Neural cell (in vitro differentiated cells): ENCODE results near the gene APEX1. TPM values are rescaled to one million over a fixed set of nuclear protein-coding genes. Genes with fewer than 3 reads are reported as not detected.

Source experiments
- H2AFZ ChIP-seq: fragments of 200-600, 300-800 bp; sonication (generic), shearing (Covaris generic); 2 replicates; pipeline ENCODE4 v1.6.0; 2014; ENCODE audit warnings: low read depth, mild to moderate bottlenecking, antibody characterized with exemption, low read length, moderate library complexity
- H3F3A ChIP-seq: fragments of 200-600 bp; shearing (Covaris generic); 2 replicates; pipeline ENCODE4 v1.6.1; 2016; ENCODE audit warnings: mild to moderate bottlenecking, moderate library complexity, mixed read lengths, antibody characterized with exemption, low read length; ENCODE audit not compliant: insufficient read depth, poor library complexity, severe bottlenecking
- H3K27ac ChIP-seq: fragments of 200-600, 300-800 bp; sonication (generic), shearing (Covaris generic); 2 replicates; pipeline ENCODE4 v1.5.1; 2014; ENCODE audit warnings: mild to moderate bottlenecking, low read length, moderate library complexity
- H3K27me3 ChIP-seq: fragments of 300-800, 200-600 bp; sonication (generic), shearing (Covaris generic); 2 replicates; pipeline ENCODE4 v1.6.0; 2014; ENCODE audit warnings: mild to moderate bottlenecking, low read depth, low read length, moderate library complexity; ENCODE audit not compliant: insufficient read depth
- H3K36me3 ChIP-seq: fragments of 300-800, 200-600 bp; sonication (generic), shearing (Covaris generic); 2 replicates; pipeline ENCODE4 v1.5.1; 2014; ENCODE audit warnings: mild to moderate bottlenecking, antibody characterized with exemption, low read length, moderate library complexity; ENCODE audit not compliant: insufficient read depth
- H3K4me2 ChIP-seq: fragments of 300-800, 200-600 bp; sonication (generic), shearing (Covaris generic); 2 replicates; pipeline ENCODE4 v1.6.0; 2014; ENCODE audit warnings: mild to moderate bottlenecking, low read length
- H3K4me3 ChIP-seq: fragments of 300-800, 200-600 bp; sonication (generic), shearing (Covaris generic); 2 replicates; pipeline ENCODE4 v1.5.1; 2014; ENCODE audit warnings: mild to moderate bottlenecking, low read length, moderate library complexity
- H3K79me2 ChIP-seq: fragments of 200-600 bp; shearing (Covaris generic); replicated peaks from 2 replicates; pipeline ENCODE4 v1.6.0; 2014; ENCODE audit warnings: mild to moderate bottlenecking, low read length, moderate library complexity; ENCODE audit not compliant: insufficient read depth
- H3K9ac ChIP-seq: fragments of 300-800, 200-600 bp; sonication (generic), shearing (Covaris generic); 2 replicates; pipeline ENCODE4 v1.6.1; 2016; ENCODE audit warnings: mild to moderate bottlenecking, low read length, mixed read lengths
- H3K9me2 ChIP-seq: fragments of 200-600 bp; shearing (Covaris generic); 2 replicates; pipeline ENCODE4 v1.6.1; 2016; ENCODE audit warnings: mild to moderate bottlenecking, low read length, mixed read lengths; ENCODE audit not compliant: insufficient read depth
- H3K9me3 ChIP-seq: fragments of 200-600, 300-800 bp; sonication (generic), shearing (Covaris generic); 2 replicates; pipeline ENCODE4 v1.6.1; 2016; ENCODE audit warnings: mild to moderate bottlenecking, mixed run types, low read length, moderate library complexity, mixed read lengths
- H4K20me1 ChIP-seq: fragments of 200-600 bp; shearing (Covaris generic); 2 replicates; pipeline ENCODE4 v1.6.1; 2016; ENCODE audit warnings: mild to moderate bottlenecking, mixed run types; ENCODE audit not compliant: insufficient read depth
- CTCF ChIP-seq: fragments of 450-650 bp; IDR thresholded peaks from 2 replicates; pipeline ENCODE4 v1.5.1; 2014; ENCODE audit warnings: antibody characterized with exemption, mild to moderate bottlenecking, moderate library complexity; ENCODE audit not compliant: poor library complexity, severe bottlenecking
- EP300 ChIP-seq: fragments of 450-650 bp; conservative IDR thresholded peaks from 2 replicates; pipeline ENCODE4 v1.6.1; 2014; ENCODE audit warnings: antibody characterized with exemption, mild to moderate bottlenecking, moderate library complexity; ENCODE audit not compliant: poor library complexity, severe bottlenecking
- EZH2 ChIP-seq: fragments of 200-600, 300-800 bp; shearing (Covaris generic), sonication (generic); IDR thresholded peaks from 2 replicates; pipeline ENCODE4 v1.6.1; 2014; ENCODE audit warnings: antibody characterized with exemption, low read length, borderline replicate concordance, mild to moderate bottlenecking; ENCODE audit not compliant: insufficient read depth, poor library complexity, severe bottlenecking
- MXI1 ChIP-seq: fragments of 450-650 bp; conservative IDR thresholded peaks from 2 replicates; pipeline ENCODE4 v1.6.1; 2014; ENCODE audit warnings: antibody characterized with exemption, mild to moderate bottlenecking; ENCODE audit not compliant: poor library complexity, severe bottlenecking
- POLR2AphosphoS5 ChIP-seq: IDR thresholded peaks from 2 replicates; pipeline ENCODE4 v1.6.1; 2012
- RAD21 ChIP-seq: fragments of 450-650 bp; conservative IDR thresholded peaks from 2 replicates; pipeline ENCODE4 v1.6.1; 2014; ENCODE audit warnings: antibody characterized with exemption, mild to moderate bottlenecking, moderate library complexity
- REST ChIP-seq: IDR thresholded peaks from 2 replicates; pipeline ENCODE4 v1.6.1; 2012; ENCODE audit warnings: borderline replicate concordance
- SMC3 ChIP-seq: fragments of 450-650 bp; conservative IDR thresholded peaks from 2 replicates; pipeline ENCODE4 v1.6.1; 2014; ENCODE audit warnings: antibody characterized with exemption, mild to moderate bottlenecking, moderate library complexity; ENCODE audit not compliant: poor library complexity
- TAF1 ChIP-seq: IDR thresholded peaks from 2 replicates; pipeline ENCODE4 v1.6.1; 2012; ENCODE audit warnings: low read depth
- polyA plus RNA-seq: library from polyadenylated mRNA; depleted of rRNA; stranded (reverse); fragments of >200 nt; gene quantifications from 2 replicates; pipeline ENCODE4 v1.2.3, GENCODE V29; 2014

Gene APEX1
- polyA plus RNA-seq, 1 donor from 2014 or later, result 44.5 TPM

- no peak overlapping the region for H3K4me3 ChIP-seq
- H3K36me3 ChIP-seq, result no peaks in the 10 kb centered on the region
- TF ChIP-seq EP300 (no peak), TAF1 (no peak), EZH2 (no peak), SMC3 (no peak), CTCF (no peak), REST (no peak), RAD21 (no peak), POLR2AphosphoS5 (no peak), MXI1 (no peak)
Observed at GRCh38 chr14:20417250-20418186, 37.5 kb upstream of the APEX1 start.

GRCh38 chr14:20418501-20418909 is 36.5 kb upstream of the APEX1 start:
- no peaks in the 10 kb centered on the region for H3K9me3 ChIP-seq
- H4K20me1 ChIP-seq, result no peaks in the 10 kb centered on the region
- no peak overlapping the region for H3K4me3 ChIP-seq
- TF ChIP-seq POLR2AphosphoS5 (no peak), MXI1 (no peak), REST (no peak), RAD21 (no peak), EP300 (no peak), EZH2 (no peak), TAF1 (no peak)
- H2AFZ ChIP-seq, result no peak overlapping the region
- H3K27me3 ChIP-seq, result peaks cover 5% of the 10 kb centered on the region
- no peak overlapping the region for H3K9ac ChIP-seq
- H3K36me3 ChIP-seq, result no peaks in the 10 kb centered on the region
- H3K27ac ChIP-seq, result no peak overlapping the region
- no peaks in the 10 kb centered on the region for H3K79me2 ChIP-seq
- no peak overlapping the region for H3K4me2 ChIP-seq
- H3K9me2 ChIP-seq, result no peaks in the 10 kb centered on the region
- no peaks in the 10 kb centered on the region for H3F3A ChIP-seq

More at GRCh38 chr14:20417250-20418186, 37.5 kb upstream of the APEX1 start:
- no peaks in the 10 kb centered on the region for H3K9me3 ChIP-seq
- H3K9me2 ChIP-seq, result no peaks in the 10 kb centered on the region
- H3K27me3 ChIP-seq, result peaks cover 9% of the 10 kb centered on the region
- H3K27ac ChIP-seq, result no peak overlapping the region
- H2AFZ ChIP-seq, result no peak overlapping the region
- H4K20me1 ChIP-seq, result no peaks in the 10 kb centered on the region
- H3F3A ChIP-seq, result no peaks in the 10 kb centered on the region
- H3K4me2 ChIP-seq, result no peak overlapping the region
- H3K9ac ChIP-seq, result no peak overlapping the region
- H3K79me2 ChIP-seq, result no peaks in the 10 kb centered on the region
